ENCODE results near the gene ZC3HAV1L.
"Not testable (repeated sequence)": the region's sequence is repeated elsewhere in the genome, so short reads cannot be mapped to it uniquely, and the experiment has no call there.

Gene ZC3HAV1L, protein sequence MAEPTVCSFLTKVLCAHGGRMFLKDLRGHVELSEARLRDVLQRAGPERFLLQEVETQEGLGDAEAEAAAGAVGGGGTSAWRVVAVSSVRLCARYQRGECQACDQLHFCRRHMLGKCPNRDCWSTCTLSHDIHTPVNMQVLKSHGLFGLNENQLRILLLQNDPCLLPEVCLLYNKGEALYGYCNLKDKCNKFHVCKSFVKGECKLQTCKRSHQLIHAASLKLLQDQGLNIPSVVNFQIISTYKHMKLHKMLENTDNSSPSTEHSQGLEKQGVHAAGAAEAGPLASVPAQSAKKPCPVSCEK

DNA sequence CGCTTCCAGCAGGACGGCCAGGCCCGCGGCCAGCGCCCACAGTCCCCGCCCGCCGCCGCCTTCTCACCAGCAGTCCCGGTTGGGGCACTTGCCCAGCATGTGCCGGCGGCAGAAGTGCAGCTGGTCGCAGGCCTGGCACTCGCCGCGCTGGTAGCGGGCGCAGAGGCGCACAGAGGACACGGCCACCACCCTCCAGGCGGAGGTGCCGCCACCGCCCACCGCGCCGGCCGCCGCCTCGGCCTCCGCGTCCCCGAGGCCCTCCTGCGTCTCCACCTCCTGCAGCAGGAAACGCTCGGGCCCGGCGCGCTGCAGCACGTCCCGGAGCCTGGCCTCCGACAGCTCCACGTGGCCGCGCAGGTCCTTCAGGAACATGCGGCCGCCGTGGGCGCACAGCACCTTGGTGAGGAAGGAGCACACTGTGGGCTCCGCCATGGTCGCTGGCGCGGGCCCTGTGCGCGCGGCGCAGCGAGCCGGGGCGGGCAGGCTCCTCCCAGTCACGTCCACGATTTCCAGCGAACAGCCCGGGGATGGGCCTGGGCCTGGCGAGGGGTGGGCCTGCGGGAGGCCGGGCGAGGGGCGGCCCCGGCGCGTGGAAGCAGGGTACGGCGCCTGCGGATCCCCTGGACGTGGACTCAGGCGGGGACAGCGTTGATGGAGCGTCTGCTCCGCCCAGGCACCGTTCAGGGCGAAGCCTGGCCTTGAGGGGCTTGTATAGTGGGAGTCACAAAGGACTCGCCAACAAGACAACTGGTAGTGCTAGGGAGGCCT is at the start of gene ZC3HAV1L:
TSS of gene ZC3HAV1L (minus strand) at position 457 of the 768 bp plus-strand sequence. CDS start at position 432, 25 bp downstream.
- DNase-seq = peak; percentile 76

DNA sequence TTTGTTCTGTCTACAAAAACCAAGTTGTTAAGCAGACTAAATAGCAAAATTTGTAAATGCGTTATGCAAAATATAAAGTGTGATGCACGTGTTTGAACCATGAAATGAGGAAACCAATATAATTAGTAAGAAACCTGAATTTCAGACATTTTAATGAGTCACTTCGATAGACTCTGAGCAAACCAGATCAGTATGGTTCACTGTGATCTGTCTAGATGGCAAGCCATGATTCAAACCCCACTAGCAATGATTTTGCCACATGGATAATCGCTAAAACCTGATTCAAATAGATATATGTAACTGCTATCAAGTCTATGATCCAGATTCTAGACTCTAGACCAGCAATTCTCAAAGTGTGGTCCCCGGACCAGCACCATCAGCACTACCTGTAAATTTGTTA is 48.9 kb upstream of the ZC3HAV1L start:
- DNase-seq = no peak

DNA sequence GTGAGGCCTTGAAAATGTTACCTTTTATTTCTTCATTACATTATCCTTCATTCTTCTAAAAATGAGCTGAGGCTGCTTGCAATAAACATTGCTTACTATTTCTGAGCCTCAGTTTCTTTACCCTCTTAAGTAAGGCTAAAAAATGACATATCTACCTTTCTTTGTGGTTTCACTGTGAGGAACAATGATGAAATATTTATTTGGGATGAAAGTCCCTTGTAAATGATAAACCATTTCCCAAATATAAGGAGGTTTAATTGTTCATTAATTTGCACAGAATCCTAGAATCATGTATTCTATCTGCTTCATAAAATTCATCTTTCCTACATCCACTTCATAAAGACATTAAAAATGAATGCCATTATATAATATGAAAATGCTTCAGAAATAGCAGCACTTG is 45.7 kb upstream of the ZC3HAV1L start:
- DNase-seq = no peak

DNA sequence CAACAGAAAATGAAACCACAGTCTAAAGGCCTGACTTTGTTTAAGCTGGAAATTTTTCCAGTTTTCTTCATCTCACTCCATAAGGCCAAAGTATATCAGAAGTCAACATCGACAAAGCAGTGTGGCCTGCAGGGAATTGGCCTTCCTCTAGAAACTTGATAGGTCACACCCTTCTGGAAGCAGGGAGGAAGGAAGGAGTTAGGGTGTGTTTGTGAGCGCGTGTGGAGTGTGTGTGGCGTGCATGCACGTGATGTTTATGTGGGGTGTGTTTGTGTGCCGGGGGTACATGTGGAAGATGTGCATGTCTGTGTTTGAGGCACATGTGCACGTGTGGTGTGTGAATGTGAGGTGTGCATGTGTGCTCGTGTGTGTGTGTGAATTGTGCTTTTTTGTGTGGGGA is 45.1 kb upstream of the ZC3HAV1L start:
- DNase-seq = no peak

DNA sequence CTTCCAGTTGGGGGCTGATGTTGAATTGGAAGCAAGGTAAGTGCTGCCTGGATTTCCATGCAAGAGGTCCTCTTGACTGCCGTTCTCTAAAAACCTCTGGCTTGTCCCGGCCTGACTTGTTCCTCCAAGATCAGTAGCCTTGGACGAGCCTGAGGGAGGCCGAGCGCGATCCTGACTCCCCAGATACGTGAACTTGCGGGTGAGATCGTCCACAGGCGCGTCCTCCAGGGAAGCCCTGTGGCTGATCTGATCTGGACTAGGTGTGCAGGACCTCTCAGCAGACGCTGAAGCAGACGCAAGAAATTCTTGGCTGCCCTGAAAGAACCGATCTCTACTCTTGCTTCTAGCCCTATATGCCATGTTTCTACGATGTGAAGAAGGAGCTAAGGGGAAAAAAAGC is 44.0 kb upstream of the ZC3HAV1L start:
- no peak for DNase-seq

DNA sequence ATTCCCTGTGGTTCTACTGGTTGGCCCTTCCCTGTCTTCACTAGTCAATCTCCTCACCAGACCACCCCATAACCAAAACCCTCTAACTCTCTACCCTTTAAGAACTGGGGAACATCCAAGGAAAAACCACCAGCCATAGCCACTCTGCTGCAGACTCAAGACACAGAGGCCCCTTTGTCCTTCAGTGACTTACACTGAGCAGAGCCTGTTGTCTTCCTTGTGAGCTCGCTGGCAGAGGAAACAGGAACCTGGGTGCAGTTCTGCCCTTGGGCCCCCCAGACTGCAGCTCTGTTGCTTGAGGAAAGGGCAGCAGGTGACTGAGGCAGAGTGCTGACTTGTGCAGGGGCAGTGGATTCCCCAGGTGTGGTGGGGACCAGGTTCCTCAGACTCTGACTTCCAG is 43.1 kb upstream of the ZC3HAV1L start:
- no peak for DNase-seq

DNA sequence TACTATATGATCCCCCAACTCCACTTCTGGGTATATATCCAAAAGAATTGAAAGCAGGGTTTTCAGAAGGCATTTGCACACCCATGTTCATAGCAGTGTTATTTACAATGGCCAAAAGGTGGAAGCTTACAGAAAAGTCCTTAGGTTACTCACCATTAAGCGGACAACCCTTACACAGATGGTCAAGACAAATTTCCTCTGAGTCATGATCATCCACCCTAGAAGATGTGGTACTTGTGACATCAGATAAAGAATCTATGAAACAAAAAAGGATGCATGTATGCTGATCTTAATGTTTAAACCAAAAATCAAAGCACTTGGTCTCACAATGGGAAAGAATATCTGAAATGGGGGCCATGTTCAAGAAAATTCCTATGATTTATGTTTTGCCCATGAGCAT is 42.6 kb upstream of the ZC3HAV1L start:
- DNase-seq = no peak

DNA sequence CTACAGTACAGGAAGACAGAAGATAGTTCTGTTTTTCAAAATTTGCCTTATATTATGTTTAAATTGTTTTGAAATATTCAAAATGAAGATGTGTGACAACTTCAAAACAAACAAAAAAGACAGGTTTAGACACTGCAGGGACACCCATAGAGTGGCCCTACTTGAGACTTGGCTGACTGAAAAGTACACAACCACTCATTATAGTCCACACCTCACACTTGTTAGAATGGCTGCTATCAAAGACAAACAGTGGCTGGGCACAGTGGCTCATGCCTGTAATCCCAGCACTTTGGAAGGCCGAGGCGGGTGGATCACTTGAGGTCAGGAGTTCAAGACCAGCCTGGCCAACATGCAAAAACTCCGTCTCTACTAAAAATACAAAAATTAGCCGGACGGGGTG is 41.9 kb upstream of the ZC3HAV1L start:
- peak; percentile 56 for DNase-seq

DNA sequence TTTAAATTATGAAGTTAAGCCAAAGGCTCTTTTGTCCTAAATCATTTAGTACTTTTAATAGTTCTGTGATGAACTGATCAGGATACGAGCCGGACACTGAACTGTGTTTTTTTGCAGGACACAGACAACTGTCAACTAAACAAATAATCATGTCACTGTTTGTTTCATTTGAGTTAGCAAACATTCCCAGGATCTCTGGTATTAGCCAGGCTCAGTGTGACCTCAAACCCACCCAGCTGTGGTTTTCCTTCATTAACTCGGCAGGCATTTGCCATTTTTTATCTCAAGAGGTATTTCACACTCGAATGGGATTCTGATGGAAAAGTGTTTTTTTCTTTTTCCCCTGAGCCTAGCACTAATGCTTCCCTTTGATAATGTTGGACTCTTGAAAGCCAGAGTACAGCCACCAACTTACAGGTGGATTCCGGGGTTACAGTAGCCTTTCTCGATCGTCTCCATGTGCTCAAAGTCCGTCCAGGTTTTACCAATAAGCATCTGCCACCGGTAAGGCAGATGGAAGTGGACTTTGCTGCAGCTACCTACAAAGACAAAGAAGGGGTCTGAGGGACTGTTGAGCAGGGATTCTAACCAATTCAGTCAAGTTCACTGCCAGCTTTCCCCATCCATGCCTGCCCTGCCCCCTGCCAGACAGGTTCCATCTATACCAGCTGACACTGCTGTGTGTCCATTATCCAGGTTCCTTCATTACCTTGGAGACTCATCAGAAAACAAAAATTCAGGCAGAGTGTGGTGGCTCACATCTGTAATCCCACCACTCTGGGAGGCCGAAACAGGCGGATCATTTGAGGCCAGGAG is 40.2 kb upstream of the ZC3HAV1L start:
- no peak for DNase-seq

DNA sequence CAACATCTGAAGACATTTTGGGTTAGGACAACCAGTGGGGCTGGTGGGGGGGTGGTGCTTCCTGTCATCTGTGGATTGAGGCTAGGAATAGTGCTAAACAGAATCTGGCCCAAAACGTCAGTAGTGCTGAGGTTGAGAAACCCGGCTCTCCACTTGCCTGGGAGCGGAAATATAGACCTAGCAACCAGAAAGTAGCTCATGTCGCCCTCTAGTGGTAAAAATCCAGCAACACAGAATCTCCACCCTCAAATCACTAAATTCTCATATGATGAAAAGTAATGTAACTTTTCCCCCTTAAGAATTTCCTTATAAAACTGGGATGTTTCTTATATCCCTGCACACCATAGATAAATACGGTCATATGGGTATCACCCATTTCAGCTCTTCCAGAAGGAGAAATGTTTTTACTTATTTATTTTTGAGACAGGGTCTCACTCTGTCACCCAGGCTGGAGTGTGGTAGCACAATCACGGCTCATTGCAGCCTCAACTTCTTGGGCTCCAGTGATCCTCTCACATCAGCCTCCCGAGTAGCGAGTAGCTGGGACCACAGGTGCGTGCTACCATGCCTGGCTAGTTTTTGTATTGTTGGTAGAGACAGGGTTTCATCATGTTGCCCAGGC is 39.3 kb upstream of the ZC3HAV1L start:
- DNase-seq = peak; percentile 83

DNA sequence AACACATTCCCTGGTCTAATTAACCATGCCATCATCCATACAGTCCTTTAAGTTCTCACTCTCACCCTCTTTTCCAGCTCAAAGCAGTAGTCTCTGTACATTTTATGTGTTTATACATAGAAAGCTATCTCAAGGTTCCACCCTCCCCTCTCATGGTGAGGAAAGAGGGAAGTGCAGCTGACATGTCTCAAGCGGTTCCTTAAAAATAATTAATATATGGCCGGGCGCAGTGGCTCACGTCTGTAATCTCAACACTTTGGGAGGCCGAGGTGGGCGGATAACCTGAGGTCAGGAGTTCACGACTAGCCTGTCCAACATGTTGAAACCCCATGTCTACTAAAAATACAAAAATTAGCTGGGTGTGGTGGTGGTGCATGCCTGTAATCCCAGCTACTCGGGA is 37.0 kb upstream of the ZC3HAV1L start:
- DNase-seq = no peak

DNA sequence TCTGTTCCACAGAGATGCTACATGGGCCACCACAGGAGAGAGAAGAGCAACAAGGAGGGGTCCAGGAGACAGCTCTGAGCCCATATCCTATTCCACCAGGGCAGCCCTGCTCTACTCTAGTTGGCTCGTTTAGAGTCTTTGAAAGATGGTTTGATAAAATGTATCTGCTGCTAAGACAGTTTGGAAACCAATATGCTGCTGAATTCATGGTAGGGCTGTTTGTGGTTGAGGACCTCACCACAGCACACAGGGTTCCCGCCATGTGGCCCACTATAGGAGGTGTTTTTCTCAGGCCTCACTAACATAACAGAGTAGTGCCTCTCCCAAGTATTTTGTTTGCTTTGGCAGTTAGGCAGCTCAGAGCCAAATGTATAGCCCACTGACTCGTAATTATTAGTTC is 35.8 kb upstream of the ZC3HAV1L start:
- DNase-seq = no peak

DNA sequence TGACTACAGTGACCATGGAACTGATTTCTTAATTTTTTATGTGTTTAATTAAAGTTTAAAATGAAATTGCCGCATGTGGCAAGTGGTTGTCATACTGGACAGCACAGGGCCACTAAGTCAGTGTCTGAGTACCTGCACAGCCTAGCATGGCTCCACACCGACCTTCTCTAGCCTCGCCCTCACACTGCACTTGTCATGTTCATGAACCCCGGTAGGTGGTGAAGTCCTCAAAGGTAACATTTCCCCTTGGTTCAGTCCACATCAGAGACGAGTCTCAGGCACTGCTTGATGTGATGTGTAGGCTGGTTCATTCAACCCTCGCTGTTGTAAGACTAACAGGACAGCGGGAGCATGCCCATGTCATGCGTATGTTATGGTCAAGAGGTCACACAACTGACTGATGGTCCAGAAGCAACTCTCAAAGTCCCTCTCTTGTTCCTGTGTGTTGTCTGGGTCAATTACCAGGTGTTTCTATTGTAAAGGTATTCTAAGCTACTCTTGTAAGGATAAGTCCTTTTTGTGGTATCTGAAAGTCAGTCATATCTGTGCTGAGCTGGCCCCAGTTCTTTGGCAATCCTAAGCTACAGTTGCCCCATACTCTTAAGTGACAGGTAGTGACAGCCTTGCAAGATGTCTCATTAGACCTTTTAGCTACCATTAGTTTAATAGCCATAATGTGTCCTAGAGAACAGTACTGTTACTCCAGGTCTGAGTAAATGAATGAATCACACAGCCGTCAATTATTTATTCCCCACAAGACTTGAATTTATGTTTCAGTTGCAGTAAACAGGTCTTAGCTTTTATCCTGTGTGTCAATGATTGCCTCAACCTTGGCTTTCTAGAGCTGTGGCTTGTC is 32.9 kb upstream of the ZC3HAV1L start:
- no peak for DNase-seq

DNA sequence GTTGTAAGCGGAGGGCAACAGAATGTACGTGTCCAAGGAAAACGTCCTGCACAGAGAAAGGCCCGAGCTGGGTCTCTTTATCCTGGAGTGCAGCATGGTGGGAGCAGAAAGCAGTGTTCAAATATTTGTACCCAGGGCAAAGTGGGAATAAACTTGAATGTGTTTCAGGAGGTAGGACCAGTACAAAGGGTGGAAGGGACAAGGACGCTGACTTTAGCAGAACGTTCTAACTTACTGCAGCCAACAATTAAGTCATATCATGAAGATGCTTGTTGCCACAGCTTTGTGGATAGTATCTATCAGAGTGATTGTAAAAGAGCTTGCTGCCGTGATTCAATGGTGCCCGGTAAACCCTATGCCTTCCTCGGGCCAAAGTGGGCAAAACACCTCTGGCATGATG is 30.5 kb upstream of the ZC3HAV1L start:
- DNase-seq = no peak

DNA sequence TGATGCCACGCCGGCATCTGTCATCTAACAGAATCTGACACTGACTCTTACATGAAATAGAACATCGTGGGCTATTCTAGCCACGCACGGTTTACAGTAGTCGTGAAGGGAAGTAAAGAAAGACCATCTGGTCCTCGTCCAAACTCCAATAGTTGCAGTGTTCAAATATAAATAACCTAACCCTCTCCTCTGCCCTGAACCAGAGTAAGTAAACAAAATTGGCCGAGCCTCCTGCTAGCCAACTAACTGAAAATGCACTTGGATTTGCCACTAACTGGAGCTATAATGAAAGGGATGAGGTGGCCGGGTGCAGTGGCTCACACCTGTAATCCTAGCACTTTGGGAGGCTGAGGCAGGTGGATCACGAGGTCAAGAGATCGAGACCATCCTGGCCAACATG is 29.5 kb upstream of the ZC3HAV1L start:
- no peak for DNase-seq

DNA sequence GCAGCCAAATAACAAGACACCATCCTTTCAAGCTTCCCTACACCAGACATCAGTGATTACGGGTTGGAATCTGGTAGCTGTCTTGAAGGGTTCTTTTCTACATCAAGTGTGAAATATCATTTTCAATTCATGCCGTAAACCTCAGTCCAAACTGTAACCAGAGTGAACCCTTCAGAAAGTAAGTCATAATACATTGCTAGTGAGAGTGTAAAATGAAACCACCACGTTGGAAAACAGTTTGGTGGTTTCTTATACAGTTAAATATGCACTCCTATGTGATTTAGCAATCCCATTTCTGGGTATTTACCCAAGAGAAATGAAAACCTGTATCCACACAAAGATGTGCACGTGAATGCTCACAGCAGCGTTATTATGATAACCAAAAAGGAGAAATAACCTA is 25.6 kb upstream of the ZC3HAV1L start:
- DNase-seq = no peak

DNA sequence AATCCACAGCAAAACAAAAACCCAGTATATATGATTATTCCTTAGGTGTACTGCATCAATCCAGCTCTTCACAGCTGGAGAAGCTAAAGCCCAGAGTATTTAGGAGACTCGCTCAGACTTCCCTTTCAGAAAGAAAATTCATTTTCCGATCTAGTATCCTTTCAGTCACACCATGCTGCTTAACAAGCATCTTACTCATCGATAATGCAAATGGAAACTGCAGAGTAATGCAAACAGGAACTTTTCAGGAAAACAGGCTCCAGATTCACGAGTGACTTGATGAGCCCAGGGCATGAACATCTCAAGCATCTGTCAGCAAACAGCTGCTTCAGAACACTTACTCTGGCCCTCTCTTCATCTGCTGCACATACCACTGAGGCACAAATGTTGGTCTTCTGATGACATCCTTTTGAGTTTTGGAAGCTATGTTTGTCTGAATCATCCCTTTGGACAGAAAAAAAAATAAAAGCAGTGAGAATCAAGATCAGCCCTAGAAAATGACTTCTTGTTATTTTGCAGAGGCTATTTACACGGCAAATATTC is 24.9 kb upstream of the ZC3HAV1L start:
- no peak for DNase-seq

DNA sequence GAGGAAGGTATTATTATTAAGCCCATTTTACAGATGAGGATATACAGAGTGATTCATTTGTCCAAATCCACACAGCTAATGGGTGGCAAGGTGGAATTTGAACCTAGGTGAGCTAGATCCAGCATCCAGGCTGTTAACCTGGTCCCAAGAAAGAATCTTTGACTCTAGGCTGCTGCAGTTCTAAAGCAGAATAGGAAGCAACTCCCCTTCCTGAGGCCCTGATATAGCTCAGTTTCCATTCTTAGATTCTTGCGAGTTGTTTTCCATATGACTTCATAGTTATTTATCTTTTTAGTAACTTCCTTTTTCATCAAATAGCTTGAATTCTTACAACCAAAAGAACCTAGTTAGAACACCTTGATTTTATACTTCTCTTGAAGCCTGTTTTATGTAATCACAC is 24.1 kb upstream of the ZC3HAV1L start:
- no peak for DNase-seq

DNA sequence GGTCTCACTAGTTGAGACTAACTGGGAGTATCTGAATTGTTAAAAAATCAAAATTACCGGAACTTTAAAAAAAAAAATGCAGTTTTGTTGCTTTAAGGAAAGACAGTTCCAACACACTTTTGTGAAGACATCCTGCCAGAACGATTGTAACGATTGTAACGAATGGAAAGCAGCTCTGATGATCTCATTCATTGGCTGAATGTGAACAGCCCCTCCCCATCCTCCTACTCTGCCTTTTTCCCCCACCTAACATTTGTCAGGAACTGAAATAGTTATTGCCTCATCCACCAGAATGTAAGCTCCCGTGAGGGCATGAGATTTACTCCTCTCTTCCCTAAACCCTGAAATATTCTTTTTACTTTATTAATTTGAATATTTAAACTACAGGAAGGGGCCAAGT is 23.1 kb upstream of the ZC3HAV1L start:
- no peak for DNase-seq

DNA sequence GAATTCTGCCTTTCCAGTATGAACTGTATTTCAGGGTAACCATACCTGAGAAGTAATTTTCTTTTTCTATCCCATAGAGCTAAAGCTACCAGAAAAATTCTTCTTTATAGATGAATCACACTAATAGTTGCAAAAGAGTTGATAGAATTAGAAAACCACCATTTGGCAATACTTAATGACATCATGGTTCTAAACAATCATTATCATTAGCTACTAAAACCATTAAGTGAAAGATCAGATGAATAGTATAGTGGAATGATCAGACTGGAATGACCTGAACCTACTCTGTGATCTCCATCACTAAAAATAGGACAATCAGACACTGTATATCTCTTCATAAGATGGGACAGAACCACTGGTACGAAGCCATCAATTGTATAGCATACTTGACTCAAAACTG is 19.8 kb upstream of the ZC3HAV1L start:
- no peak for DNase-seq

DNA sequence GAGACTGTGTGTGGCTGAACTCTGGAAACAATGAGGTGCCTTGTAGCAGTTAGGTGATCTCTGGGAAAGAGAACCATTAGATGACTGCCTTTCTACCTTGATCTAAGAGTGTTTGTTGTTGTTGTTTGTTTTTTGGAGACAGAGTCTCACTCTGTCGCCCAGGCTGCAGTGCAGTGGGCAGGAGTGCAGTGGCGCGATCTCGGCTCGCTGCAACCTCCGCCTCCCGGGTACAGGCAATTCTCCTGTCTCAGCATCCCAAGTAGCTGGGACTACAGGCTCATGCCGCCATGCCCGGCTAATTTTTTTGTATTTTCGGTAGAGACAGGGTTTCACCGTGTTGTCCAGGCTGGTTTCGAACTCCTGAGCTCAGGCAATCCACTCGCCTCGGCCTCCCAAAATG is 18.8 kb upstream of the ZC3HAV1L start:
- not testable (repeated sequence) for DNase-seq

DNA sequence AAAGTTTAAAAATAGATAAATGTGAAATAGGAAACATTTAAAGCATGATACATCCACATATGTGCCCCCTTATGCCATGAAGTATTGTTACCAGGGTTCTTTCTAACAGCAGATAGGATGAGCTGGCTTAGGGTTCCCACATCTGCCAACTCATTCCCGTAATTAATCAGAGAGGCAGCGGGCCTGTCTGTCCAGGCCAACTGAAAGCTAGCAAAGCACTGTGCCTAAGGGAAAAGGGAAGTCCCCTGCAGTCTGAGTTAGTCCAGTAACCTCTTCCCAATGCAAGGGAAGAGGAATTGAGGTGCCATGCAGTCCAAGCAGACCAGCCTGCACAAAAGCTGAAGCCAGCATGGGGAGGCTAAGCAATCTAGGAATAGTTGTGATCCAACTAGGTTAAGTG is 18.3 kb upstream of the ZC3HAV1L start:
- no peak for DNase-seq
